H1 (cell line): ENCODE data around the gene KLHL14. TPM values are rescaled to one million over a fixed set of nuclear protein-coding genes. Genes with fewer than 3 reads are reported as not detected.

Experiments used
- CTCF ChIA-PET: fragments of 300-600 bp; sonication (Branson Sonifier 250); formaldehyde crosslinking; loops from one replicate; lab custom pipeline; 2021; ENCODE audit not compliant: partially characterized antibody; lab: Charles Lee
- POLR2A ChIA-PET: fragments of 300-600 bp; sonication (Branson Sonifier 250); formaldehyde crosslinking; loops from one replicate; lab custom pipeline; 2021; ENCODE audit warnings: inconsistent platforms; ENCODE audit not compliant: partially characterized antibody; lab: Charles Lee
- DNase-seq, 2 experiments: peaks; one replicate each; pipeline versions ENCODE4 v3.0.0 to v3.0.0-alpha.2; 2010 to 2022; ENCODE audit warnings: low spot score in 2 of 2, low read depth in 1 of 2, mixed read lengths in 1 of 2
- FAIRE-seq: peaks from 2 replicates; lab custom pipeline; 2011; peaks lifted over from hg19 to GRCh38; lab: Jason Lieb, UNC
- H2AFZ ChIP-seq: 2 replicates; pipeline ENCODE4 v1.8.1; 2012; ENCODE audit warnings: low read length, inconsistent platforms
- H2AK5ac ChIP-seq: 2 replicates; pipeline ENCODE4 v1.6.1; 2013; ENCODE audit warnings: low read depth, low read length
- H2BK120ac ChIP-seq: replicated peaks from 2 replicates; pipeline ENCODE3; 2013; ENCODE audit warnings: low read depth, low read length, inconsistent platforms
- H2BK12ac ChIP-seq: 2 replicates; pipeline ENCODE4 v1.6.1; 2013; ENCODE audit warnings: low read depth, low read length
- H2BK15ac ChIP-seq: 2 replicates; pipeline ENCODE4 v1.6.1; 2013; ENCODE audit warnings: low read length
- H2BK20ac ChIP-seq: 2 replicates; pipeline ENCODE4 v1.6.1; 2013; ENCODE audit warnings: low read length
- H2BK5ac ChIP-seq: 2 replicates; pipeline ENCODE4 v1.6.1; 2013; ENCODE audit warnings: low read depth, low read length
- H3K14ac ChIP-seq: 2 replicates; pipeline ENCODE4 v1.6.1; 2013; ENCODE audit warnings: inconsistent platforms; ENCODE audit not compliant: insufficient read length
- H3K18ac ChIP-seq: 2 replicates; pipeline ENCODE4 v1.6.1; 2013; ENCODE audit warnings: low read length; ENCODE audit errors: extremely low read depth
- H3K23ac ChIP-seq: 2 replicates; pipeline ENCODE4 v1.6.1; 2013; ENCODE audit warnings: inconsistent platforms; ENCODE audit not compliant: insufficient read length
- H3K23me2 ChIP-seq: 2 replicates; pipeline ENCODE4 v1.6.1; 2013; ENCODE audit warnings: low read depth, low read length
- H3K27ac ChIP-seq: 2 replicates; pipeline ENCODE4 v1.6.1; 2011; ENCODE audit warnings: low read depth, low read length, inconsistent platforms
- H3K27me3 ChIP-seq, 4 experiments: replicated peaks in 1 of 4; 1 replicate in 1 of 4; 2 replicates in 3 of 4; pipeline versions ENCODE4 v1.6.1 to v1.8.1; 2011 to 2013; ENCODE audit warnings: low read length in 3 of 4, mild to moderate bottlenecking in 3 of 4, inconsistent platforms in 2 of 4, mixed read lengths in 2 of 4, moderate library complexity in 1 of 4; ENCODE audit not compliant: control insufficient read depth in 3 of 4, insufficient read depth in 3 of 4; ENCODE audit errors: extremely low read depth in 1 of 4
- H3K36me3 ChIP-seq, 4 experiments: 2 replicates each; pipeline versions ENCODE4 v1.6.1 to v1.8.1; 2011 to 2013; ENCODE audit warnings: mild to moderate bottlenecking in 4 of 4, low read length in 3 of 4, moderate library complexity in 2 of 4, control low read depth in 1 of 4, inconsistent platforms in 1 of 4; ENCODE audit not compliant: insufficient read depth in 4 of 4, control insufficient read depth in 2 of 4
- H3K4ac ChIP-seq: replicated peaks from 2 replicates; pipeline ENCODE3; 2013; ENCODE audit warnings: low read length, low read depth, mixed read lengths, inconsistent platforms; ENCODE audit not compliant: insufficient read length
- H3K4me1 ChIP-seq, 4 experiments: replicated peaks in 1 of 4; 1 replicate in 1 of 4; 2 replicates in 3 of 4; pipeline versions ENCODE4 v1.6.1 to v1.8.1; 2011 to 2013; ENCODE audit warnings: low read length in 3 of 4, inconsistent platforms in 2 of 4, mixed read lengths in 1 of 4; ENCODE audit not compliant: insufficient read depth in 4 of 4, control insufficient read depth in 3 of 4
- H3K4me2 ChIP-seq, 2 experiments: 2 replicates each; pipeline versions ENCODE4 v1.6.1 to v1.8.1; 2011 to 2013; ENCODE audit warnings: low read depth in 2 of 2, low read length in 2 of 2, control low read depth in 1 of 2, inconsistent platforms in 1 of 2, mild to moderate bottlenecking in 1 of 2; ENCODE audit not compliant: insufficient read depth in 1 of 2
- H3K4me3 ChIP-seq, 4 experiments: fragments of 200-600, 300-600 bp in 1 of 4; sonication (generic), shearing (Covaris generic), sonication (Bioruptor Twin) in 1 of 4; 2 replicates each; pipeline versions ENCODE4 v1.5.1 to v1.8.1; 2011 to 2016; ENCODE audit warnings: low read length in 4 of 4, low read depth in 3 of 4, control low read depth in 2 of 4, inconsistent platforms in 2 of 4, mild to moderate bottlenecking in 2 of 4, mixed read lengths in 1 of 4, moderate library complexity in 1 of 4; ENCODE audit not compliant: insufficient read depth in 2 of 4; ENCODE audit errors: extremely low read depth in 1 of 4
- H3K56ac ChIP-seq: replicated peaks from 2 replicates; pipeline ENCODE3; 2013; ENCODE audit warnings: low read depth, mild to moderate bottlenecking, mixed read lengths, low read length, inconsistent platforms; ENCODE audit not compliant: insufficient read length
- H3K79me1 ChIP-seq: 2 replicates; pipeline ENCODE4 v1.6.1; 2013; ENCODE audit warnings: low read depth, low read length, control low read depth
- H3K79me2 ChIP-seq, 2 experiments: 2 replicates each; pipeline versions ENCODE4 v1.6.1 to v1.8.1; 2012 to 2013; ENCODE audit warnings: low read length in 2 of 2, mild to moderate bottlenecking in 2 of 2, inconsistent platforms in 1 of 2; ENCODE audit not compliant: insufficient read depth in 2 of 2, control insufficient read depth in 1 of 2
- H3K9ac ChIP-seq, 4 experiments: replicated peaks in 1 of 4; 1 replicate in 1 of 4; 2 replicates in 3 of 4; pipeline versions ENCODE4 v1.6.1 to v1.8.1; 2011 to 2013; ENCODE audit warnings: low read depth in 3 of 4, low read length in 3 of 4, control low read depth in 2 of 4, mild to moderate bottlenecking in 2 of 4, moderate library complexity in 2 of 4, inconsistent platforms in 1 of 4; ENCODE audit errors: extremely low read depth in 1 of 4
- H3K9me3 ChIP-seq, 2 experiments: 2 replicates each; pipeline versions ENCODE4 v1.6.1 to v1.8.1; 2012 to 2013; ENCODE audit warnings: mild to moderate bottlenecking in 2 of 2, moderate library complexity in 2 of 2, control low read depth in 1 of 2, inconsistent platforms in 1 of 2, low read depth in 1 of 2, low read length in 1 of 2, mixed read lengths in 1 of 2; ENCODE audit not compliant: insufficient read depth in 2 of 2
- H4K20me1 ChIP-seq, 2 experiments: replicated peaks in 1 of 2; 2 replicates each; pipeline versions ENCODE3 to v1.8.1; 2011 to 2013; ENCODE audit warnings: inconsistent platforms in 2 of 2, low read length in 2 of 2, mild to moderate bottlenecking in 1 of 2; ENCODE audit not compliant: insufficient read depth in 2 of 2, control insufficient read depth in 1 of 2
- H4K5ac ChIP-seq: 2 replicates; pipeline ENCODE4 v1.6.1; 2013; ENCODE audit warnings: low read length, low read depth, mixed read lengths, inconsistent platforms; ENCODE audit not compliant: insufficient read length
- H4K8ac ChIP-seq: 2 replicates; pipeline ENCODE4 v1.8.0; 2013; ENCODE audit warnings: mild to moderate bottlenecking, moderate library complexity, low read length, inconsistent platforms; ENCODE audit not compliant: insufficient read depth; ENCODE audit errors: extremely low read depth
- H4K91ac ChIP-seq: replicated peaks from 2 replicates; pipeline ENCODE3; 2013; ENCODE audit warnings: low read length, mixed read lengths, inconsistent platforms; ENCODE audit not compliant: insufficient read length
- FOSL1 ChIP-seq: IDR thresholded peaks from 2 replicates; pipeline ENCODE4 v1.6.1; 2011; ENCODE audit warnings: mild to moderate bottlenecking, low read depth, low read length, moderate library complexity; ENCODE audit not compliant: insufficient read depth
- GTF2F1 ChIP-seq: IDR thresholded peaks from 2 replicates; pipeline ENCODE4 v1.6.1; 2012; ENCODE audit warnings: low read depth, low read length, improper control_type of control experiment, borderline replicate concordance
- NRF1 ChIP-seq: IDR thresholded peaks from 2 replicates; pipeline ENCODE4 v1.6.1; 2011; ENCODE audit warnings: mild to moderate bottlenecking, low read depth, low read length, improper control_type of control experiment
- POLR2A ChIP-seq, 2 experiments: IDR thresholded peaks; 1 replicate in 1 of 2; 2 replicates in 1 of 2; pipeline ENCODE4 v1.6.1; 2011; ENCODE audit warnings: low read depth in 2 of 2, low read length in 2 of 2, mild to moderate bottlenecking in 2 of 2; ENCODE audit errors: control extremely low read depth in 1 of 2
- RNF2 ChIP-seq: fragments of 200-900, 300-1000 bp; sonication (generic); IDR thresholded peaks from 2 replicates; pipeline ENCODE4 v1.7.1; 2016; ENCODE audit warnings: borderline replicate concordance, low read depth, mild to moderate bottlenecking, antibody characterized with exemption, low read length; ENCODE audit not compliant: poor library complexity, severe bottlenecking; ENCODE audit errors: missing control alignments
- SAP30 ChIP-seq: fragments of 300-600 bp; sonication (generic); IDR thresholded peaks from 2 replicates; pipeline ENCODE4 v1.7.1; 2012; ENCODE audit warnings: low read length, moderate library complexity, mild to moderate bottlenecking, inconsistent platforms; ENCODE audit not compliant: insufficient read depth, insufficient replicate concordance
- SIN3A ChIP-seq, 2 experiments: IDR thresholded peaks in 1 of 2; conservative IDR thresholded peaks in 1 of 2; 2 replicates each; pipeline ENCODE4 v1.6.1; 2011 to 2012; ENCODE audit warnings: low read length in 2 of 2, improper control_type of control experiment in 1 of 2, low read depth in 1 of 2, mild to moderate bottlenecking in 1 of 2
- SP1 ChIP-seq: IDR thresholded peaks from 2 replicates; pipeline ENCODE4 v1.6.1; 2011; ENCODE audit warnings: low read depth, low read length
- TAF1 ChIP-seq: IDR thresholded peaks from 2 replicates; pipeline ENCODE4 v1.6.1; 2011; ENCODE audit warnings: mild to moderate bottlenecking, low read depth, low read length
- TBP ChIP-seq: IDR thresholded peaks from 2 replicates; pipeline ENCODE4 v1.6.1; 2011; ENCODE audit warnings: low read depth, low read length, improper control_type of control experiment
- TCF12 ChIP-seq: IDR thresholded peaks from 2 replicates; pipeline ENCODE4 v1.6.1; 2011; ENCODE audit warnings: low read depth, mild to moderate bottlenecking, low read length
- WGBS, 2 experiments: shearing (Covaris generic) in 1 of 2; methylation state at CpG; one replicate each; pipeline versions ENCODE4 v1.1.6 to v1.1.7; 2013 to 2015; ENCODE audit warnings: low lambda C conversion rate in 2 of 2, mixed read lengths in 2 of 2, inconsistent platforms in 1 of 2, low coverage in 1 of 2, missing lambda C conversion rate in 1 of 2; ENCODE audit not compliant: insufficient replicate concordance in 2 of 2, insufficient coverage in 1 of 2, insufficient read length in 1 of 2; ENCODE audit errors: extremely low coverage in 1 of 2, missing lambda C conversion rate in 1 of 2; 5-methylcytosine and 5-hydroxymethylcytosine counted together
- polyA plus RNA-seq, 7 experiments: library from polyadenylated mRNA; depleted of rRNA in 3 of 7; stranded (reverse) in 5 of 7; unstranded in 2 of 7; fragments of >200 nt in 5 of 7; fragments of 200-250 nt in 2 of 7; gene quantifications; 1 replicate in 5 of 7; 2 replicates in 1 of 7; 4 replicates in 1 of 7; pipeline versions ENCODE4 v1.2.1 to v1.2.3, GENCODE V29; 2011 to 2013; ENCODE audit warnings: missing spikeins in 2 of 7, mixed read lengths in 2 of 7
- total RNA-seq: library from RNA; stranded (reverse); fragmentation: NEBNext Ultra II Directional; extraction: Animal tissue kit (Norgen Biotek cat#: 25700); gene quantifications from 2 replicates; pipeline ENCODE4 v1.2.1, GENCODE V29; 2021
- TF ChIP-seq, protein P1 (sequence below): IDR thresholded peaks from 2 replicates; pipeline ENCODE4 v1.6.1; 2012; ENCODE audit warnings: inconsistent platforms

Gene KLHL14
- total and polyA plus RNA-seq, 2 of the 8 experiments (the other 6 are each of a cell fraction or from before 2014, with no cell fraction given): 1.1 to 1.2 TPM

DNA sequence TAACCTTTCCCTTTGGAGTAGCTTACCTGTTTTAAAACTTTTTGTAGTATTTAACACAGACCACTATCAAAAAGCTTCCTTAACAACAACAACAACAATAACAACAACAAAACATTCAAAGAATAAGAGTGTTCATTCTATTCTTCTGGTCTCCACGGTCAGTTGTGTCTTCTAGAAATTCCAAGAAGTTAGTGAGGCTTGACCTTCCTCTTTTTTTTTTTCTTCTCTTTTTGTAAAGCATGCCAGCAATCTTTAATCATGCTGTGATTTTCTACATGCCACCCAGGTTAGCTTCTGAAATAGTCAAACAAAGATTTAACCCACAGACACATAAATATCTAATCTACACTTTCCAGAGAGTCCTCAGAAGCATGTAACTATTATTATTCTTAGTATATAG, 28.4 kb upstream of the KLHL14 start:
- Histone ChIP-seq H3K4me3 (no peak overlapping the region), H3K23ac (no peak overlapping the region), H3K56ac (no peak overlapping the region), H4K20me1 (no peaks in the 10 kb centered on the region), H3K27ac (no peak overlapping the region), H4K8ac (no peak overlapping the region)
- no peak for FAIRE-seq
- no peak for TF ChIP-seq TBP
- TF ChIP-seq TAF1: no peak
- no peak for TF ChIP-seq SIN3A (conservative IDR thresholded peaks at IDR 0.05 in 1 of 2, IDR thresholded peaks at IDR 0.05 in 1 of 2; ENCODE audit: low read depth in 1 of 2, low read length in 2 of 2)
- no peak for TF ChIP-seq SAP30
- TF ChIP-seq FOSL1: no peak
- no peak for TF ChIP-seq SP1
- TF ChIP-seq TCF12: no peak
- no peak for TF ChIP-seq POLR2A (IDR thresholded peaks at IDR 0.05; ENCODE audit: control extremely low read depth in 1 of 2, low read depth in 2 of 2, low read length in 2 of 2)
- no peak for TF ChIP-seq NRF1
- no peak for TF ChIP-seq RNF2
- TF ChIP-seq GTF2F1: no peak
- TF ChIP-seq, protein P1, sequence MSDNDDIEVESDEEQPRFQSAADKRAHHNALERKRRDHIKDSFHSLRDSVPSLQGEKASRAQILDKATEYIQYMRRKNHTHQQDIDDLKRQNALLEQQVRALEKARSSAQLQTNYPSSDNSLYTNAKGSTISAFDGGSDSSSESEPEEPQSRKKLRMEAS: no peak
- TF ChIP-seq, all 59 proteins: peak for 0
- Histone ChIP-seq H3K4me2 (no peak overlapping the region), H3K14ac (no peak overlapping the region), H4K91ac (no peak overlapping the region), H3K27me3 (no peaks in the 10 kb centered on the region), H2AFZ (no peak overlapping the region), H3K9ac (no peak overlapping the region), H3K9me3 (no peaks in the 10 kb centered on the region), H2BK15ac (no peak overlapping the region), H3K79me2 (no peaks in the 10 kb centered on the region), H3K18ac (no peak overlapping the region), H2BK12ac (no peak overlapping the region), H4K5ac (no peak overlapping the region), H3K4me1 (no peaks in the 10 kb centered on the region), H2BK120ac (no peak overlapping the region), H3K79me1 (no peaks in the 10 kb centered on the region), H2BK5ac (no peak overlapping the region), H3K4ac (no peak overlapping the region), H2AK5ac (no peak overlapping the region), H3K23me2 (no peaks in the 10 kb centered on the region), H2BK20ac (no peak overlapping the region), H3K36me3 (no peaks in the 10 kb centered on the region)
- no peak for DNase-seq
- ChIA-PET POLR2A (no interaction called here), CTCF (interaction anchor here (0.6 to 0.9 kb wide), 3 partner anchors 12 to 563 kb away, joined by 3 read pairs; no protein-coding TSS in a partner anchor)
- WGBS, 2 experiments: 77% methylated on average over 1 of the region's 1 CpG; no CpG with 5 or more reads in 1 of the 2 experiments
